GM12801 (cell line): Measurements from ENCODE around the gene THADA.

ENCODE experiments used
- CTCF ChIP-seq: IDR thresholded peaks from one replicate; pipeline ENCODE4 v1.5.1; 2011; ENCODE audit warnings: control low read depth; ENCODE audit not compliant: insufficient read length; ENCODE audit errors: extremely low read depth

The THADA gene

GRCh38 chr2:43609290-43609918, 13.6 kb upstream of the THADA start:
- no peak for TF ChIP-seq CTCF

GRCh38 chr2:43605851-43606250, 10.0 kb upstream of the THADA start:
- TF ChIP-seq CTCF: no peak

- TF ChIP-seq CTCF: no peak
These were observed 9.3 kb upstream of the THADA start for GRCh38 chr2:43605079-43605655.

- TF ChIP-seq CTCF: no peak
These were observed 8.8 kb upstream of the THADA start for GRCh38 chr2:43604674-43605073.

GRCh38 chr2:43594875-43595274, 963 bp downstream of the THADA start:
- no peak for TF ChIP-seq CTCF

GRCh38 chr2:43593254-43593653, 2.6 kb downstream of the THADA start:
- no peak for TF ChIP-seq CTCF

- TF ChIP-seq CTCF: no peak
These were observed 3.4 kb downstream of the THADA start for GRCh38 chr2:43592443-43592842.

- no peak for TF ChIP-seq CTCF
These were observed 10.1 kb downstream of the THADA start for GRCh38 chr2:43585708-43586107.
